Activated B cell treated with CpG ODN at 0.5 μM for 24 hours (primary cell): ENCODE data around the gene PARG. TPM values are rescaled to one million over a fixed set of nuclear protein-coding genes. Genes with fewer than 3 reads are reported as not detected.

Experiments used
- ATAC-seq: fragments of 200-7000 bp; cut with Tn5 transposase; one replicate; pipeline ENCODE4 v1.10.0; 2021; ENCODE audit warnings: low read depth, mild to moderate bottlenecking, moderate library complexity
- CTCF ChIA-PET: fragments of 350-600 bp; sonication (Branson Sonifier 250); formaldehyde crosslinking; loops from one replicate; lab custom pipeline; 2021; ENCODE audit warnings: antibody characterized with exemption; lab: Charles Lee
- POLR2A ChIA-PET: fragments of 350-600 bp; sonication (Branson Sonifier 250); formaldehyde crosslinking; loops from one replicate; lab custom pipeline; 2021; ENCODE audit warnings: antibody characterized with exemption; lab: Charles Lee
- DNase-seq: peaks from one replicate; pipeline ENCODE4 v3.0.0; 2022
- H3K27ac Mint-ChIP-seq: one replicate; pipeline ENCODE4 v1.8.0; 2020; ENCODE audit warnings: mixed read lengths
- H3K27me3 Mint-ChIP-seq: one replicate; pipeline ENCODE4 v1.8.0; 2021; ENCODE audit warnings: mixed read lengths
- H3K36me3 Mint-ChIP-seq: one replicate; pipeline ENCODE4 v1.8.0; 2021; ENCODE audit warnings: low read depth, mixed read lengths
- H3K4me1 Mint-ChIP-seq: one replicate; pipeline ENCODE4 v1.8.0; 2021; ENCODE audit warnings: mixed read lengths
- H3K4me3 Mint-ChIP-seq: one replicate; pipeline ENCODE4 v1.8.0; 2020; ENCODE audit warnings: mild to moderate bottlenecking, mixed read lengths
- H3K9me3 Mint-ChIP-seq: one replicate; pipeline ENCODE4 v1.8.0; 2020; ENCODE audit warnings: mixed read lengths
- intact Hi-C: fragments of 100-400 bp; cut with micrococcal nuclease; formaldehyde crosslinking; loops from one replicate; pipeline ENCODE4 v1.15.1; 2024
- total RNA-seq: library from RNA; stranded (reverse); gene quantifications from 2 replicates; pipeline ENCODE4 v1.2.3, GENCODE V29; 2022
- TF ChIP-seq, protein P1 (sequence below): fragments of 200-600 bp; IDR thresholded peaks from one replicate; pipeline ENCODE4 v1.8.0; 2022; ENCODE audit warnings: antibody characterized with exemption, mild to moderate bottlenecking

Gene PARG
- total RNA-seq, 1 donor from 2014 or later, result 34.8 TPM

DNA sequence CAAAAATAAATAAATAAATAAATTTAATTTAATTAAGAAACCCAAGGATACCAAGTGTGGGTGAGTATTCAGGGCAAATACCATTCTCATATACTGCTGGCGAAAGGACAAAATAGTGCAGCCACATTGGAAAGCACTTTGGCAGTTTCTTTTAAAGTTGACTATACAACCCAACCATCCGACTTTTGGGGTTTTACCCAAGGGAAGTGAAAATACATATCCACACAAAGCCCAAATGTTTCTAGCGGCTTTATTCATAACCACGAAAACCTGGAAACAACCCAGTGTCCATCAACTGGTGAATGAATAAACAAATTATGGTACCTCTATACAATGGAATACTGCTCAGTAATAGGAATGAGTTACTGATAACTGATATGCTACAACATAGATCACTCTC, 143.6 kb downstream of the PARG start:
- ATAC-seq, result no peak
- H3K9me3 Mint-ChIP-seq, result no peaks in the 10 kb centered on the region

DNA sequence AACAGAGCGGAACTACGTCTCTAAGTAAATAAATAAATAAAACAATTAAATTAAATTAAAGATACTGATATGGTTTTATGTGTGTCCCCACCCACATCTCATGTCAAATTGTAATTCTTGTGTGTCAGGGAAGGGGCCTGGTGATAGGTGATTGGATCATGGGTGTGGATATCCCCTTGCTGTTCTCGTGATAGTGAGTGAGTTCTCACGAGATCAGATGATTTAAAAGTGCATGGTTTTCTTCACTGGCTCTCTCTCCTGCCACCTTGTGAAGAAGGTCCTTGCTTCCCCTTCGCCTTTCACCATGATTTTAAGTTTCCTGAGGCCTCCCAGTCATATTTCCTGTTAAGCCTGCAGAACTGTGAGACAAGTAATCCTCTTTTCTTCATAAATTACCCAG, 150.7 kb downstream of the PARG start:
- TF ChIP-seq, protein P1, sequence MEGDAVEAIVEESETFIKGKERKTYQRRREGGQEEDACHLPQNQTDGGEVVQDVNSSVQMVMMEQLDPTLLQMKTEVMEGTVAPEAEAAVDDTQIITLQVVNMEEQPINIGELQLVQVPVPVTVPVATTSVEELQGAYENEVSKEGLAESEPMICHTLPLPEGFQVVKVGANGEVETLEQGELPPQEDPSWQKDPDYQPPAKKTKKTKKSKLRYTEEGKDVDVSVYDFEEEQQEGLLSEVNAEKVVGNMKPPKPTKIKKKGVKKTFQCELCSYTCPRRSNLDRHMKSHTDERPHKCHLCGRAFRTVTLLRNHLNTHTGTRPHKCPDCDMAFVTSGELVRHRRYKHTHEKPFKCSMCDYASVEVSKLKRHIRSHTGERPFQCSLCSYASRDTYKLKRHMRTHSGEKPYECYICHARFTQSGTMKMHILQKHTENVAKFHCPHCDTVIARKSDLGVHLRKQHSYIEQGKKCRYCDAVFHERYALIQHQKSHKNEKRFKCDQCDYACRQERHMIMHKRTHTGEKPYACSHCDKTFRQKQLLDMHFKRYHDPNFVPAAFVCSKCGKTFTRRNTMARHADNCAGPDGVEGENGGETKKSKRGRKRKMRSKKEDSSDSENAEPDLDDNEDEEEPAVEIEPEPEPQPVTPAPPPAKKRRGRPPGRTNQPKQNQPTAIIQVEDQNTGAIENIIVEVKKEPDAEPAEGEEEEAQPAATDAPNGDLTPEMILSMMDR, result no peak
- Mint-ChIP-seq H3K27ac (no peak overlapping the region), H3K27me3 (peaks cover 5% of the 10 kb centered on the region), H3K36me3 (no peaks in the 10 kb centered on the region), H3K4me3 (no peak overlapping the region), H3K4me1 (no peaks in the 10 kb centered on the region), H3K9me3 (no peaks in the 10 kb centered on the region)
- no peak for DNase-seq
- POLR2A ChIA-PET, result no interaction called here
- intact Hi-C loops, result no loop called here
- no peak for ATAC-seq
- CTCF ChIA-PET, result no interaction called here

More for the DNA sequence above, 143.6 kb downstream of the PARG start:
- no peak for DNase-seq
- Mint-ChIP-seq H3K36me3 (no peaks in the 10 kb centered on the region), H3K27ac (no peak overlapping the region), H3K4me1 (no peaks in the 10 kb centered on the region), H3K4me3 (no peak overlapping the region), H3K27me3 (peaks cover 8% of the 10 kb centered on the region)
- POLR2A ChIA-PET, result no interaction called here
- CTCF ChIA-PET, result no interaction called here
- intact Hi-C loops, result no loop called here
- TF ChIP-seq, protein P1, result no peak

DNA sequence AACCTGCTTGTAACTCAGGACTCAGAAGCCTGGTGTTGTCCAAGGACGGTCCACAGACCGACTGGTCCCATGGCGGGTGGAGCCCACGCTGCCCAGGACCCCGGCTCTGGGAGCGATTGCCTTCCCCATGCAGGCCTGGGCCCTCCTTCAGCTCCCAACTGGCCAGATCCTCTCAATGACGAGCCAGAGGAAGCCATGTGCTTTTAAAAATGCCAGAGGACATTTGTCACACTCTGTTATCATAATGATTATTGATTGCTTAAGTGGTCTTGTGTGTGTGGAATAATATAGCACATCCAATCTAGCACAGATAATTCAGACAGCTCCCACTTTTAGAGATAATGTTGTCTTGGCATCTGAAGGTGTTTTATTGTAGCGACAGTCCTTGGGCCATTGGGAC, 157.1 kb downstream of the PARG start:
- Mint-ChIP-seq H3K4me3 (no peak overlapping the region), H3K27me3 (peaks cover 5% of the 10 kb centered on the region), H3K36me3 (no peaks in the 10 kb centered on the region), H3K4me1 (no peaks in the 10 kb centered on the region), H3K27ac (no peak overlapping the region), H3K9me3 (no peaks in the 10 kb centered on the region)
- no peak for ATAC-seq
- no peak for DNase-seq
- CTCF ChIA-PET, result no interaction called here
- POLR2A ChIA-PET, result no interaction called here
- TF ChIP-seq, protein P1, result no peak
- intact Hi-C loops, result no loop called here

DNA sequence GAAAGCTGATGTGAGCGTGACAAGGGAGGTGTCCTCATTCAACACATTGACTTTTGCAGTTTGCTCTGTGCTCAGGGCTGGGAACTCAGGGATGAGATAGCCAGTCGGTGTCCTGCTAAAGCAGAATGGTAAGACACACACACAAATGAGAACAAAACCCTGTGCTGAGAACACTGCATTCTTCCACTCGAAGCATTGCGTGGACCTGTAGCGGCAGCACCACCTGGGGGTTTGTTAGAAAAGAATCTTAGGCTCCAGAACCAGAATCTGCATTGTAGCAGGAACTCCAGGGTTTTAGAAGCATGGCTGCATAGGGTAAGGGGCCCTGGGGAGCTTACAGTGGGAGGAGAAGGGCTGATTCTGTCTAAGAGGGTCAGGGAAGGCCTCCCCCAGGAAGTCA, 158.2 kb downstream of the PARG start:
- Mint-ChIP-seq H3K27me3 (peaks cover 5% of the 10 kb centered on the region), H3K4me1 (no peaks in the 10 kb centered on the region), H3K9me3 (no peaks in the 10 kb centered on the region), H3K36me3 (no peaks in the 10 kb centered on the region), H3K4me3 (no peak overlapping the region), H3K27ac (no peak overlapping the region)
- no peak for ATAC-seq
- TF ChIP-seq, protein P1, result no peak
- POLR2A ChIA-PET, result no interaction called here
- CTCF ChIA-PET, result no interaction called here
- intact Hi-C loops, result no loop called here
- DNase-seq, result no peak

DNA sequence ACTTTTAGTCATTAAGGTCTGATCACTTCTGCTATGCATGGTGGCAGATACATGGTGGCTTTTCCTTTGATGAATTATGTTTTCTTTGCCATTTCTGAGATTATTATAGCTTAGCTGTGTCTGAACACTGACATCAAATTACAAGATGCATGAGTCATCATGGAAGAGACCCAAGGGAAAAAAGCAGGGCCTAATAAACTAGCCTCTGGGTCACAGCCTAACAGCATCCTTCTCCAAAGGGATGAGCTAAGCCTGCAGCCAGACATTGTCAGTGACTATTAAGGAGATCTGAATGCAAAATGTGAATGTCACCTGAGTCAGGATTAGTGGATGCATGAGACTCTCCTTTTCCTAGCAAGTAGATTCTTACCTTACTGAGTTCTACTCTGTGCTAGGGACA, 160.6 kb downstream of the PARG start:
- Mint-ChIP-seq H3K27ac (no peak overlapping the region), H3K4me1 (no peaks in the 10 kb centered on the region), H3K9me3 (no peaks in the 10 kb centered on the region), H3K36me3 (no peaks in the 10 kb centered on the region), H3K27me3 (peaks cover 7% of the 10 kb centered on the region), H3K4me3 (no peak overlapping the region)
- DNase-seq (no peak), ATAC-seq (no peak)
- ChIA-PET CTCF (no interaction called here), POLR2A (no interaction called here)
- TF ChIP-seq, protein P1, result no peak
- intact Hi-C loops, result no loop called here
